Karpas-422 (cell line): ENCODE results near the gene KCNIP4. TPM values are rescaled to one million over a fixed set of nuclear protein-coding genes. Genes with fewer than 3 reads are reported as not detected.

ENCODE experiments used
- DNase-seq: peaks from one replicate; pipeline ENCODE4 v3.0.0-alpha.2; 2015
- H2AFZ ChIP-seq: fragments of 200-600 bp; sonication (generic); 2 replicates; pipeline ENCODE4 v1.6.1; 2014; ENCODE audit warnings: antibody characterized with exemption, low read length, mixed read lengths
- H3K27ac ChIP-seq: fragments of 200-600 bp; sonication (generic); 2 replicates; pipeline ENCODE4 v1.5.1; 2014; ENCODE audit warnings: mild to moderate bottlenecking, low read length, moderate library complexity
- H3K27me3 ChIP-seq: fragments of 200-600 bp; sonication (generic); 2 replicates; pipeline ENCODE4 v1.6.1; 2014; ENCODE audit warnings: low read length, mixed read lengths
- H3K36me3 ChIP-seq: fragments of 200-600 bp; sonication (generic); 2 replicates; pipeline ENCODE4 v1.6.1; 2014; ENCODE audit warnings: low read length, mixed read lengths; ENCODE audit not compliant: insufficient read depth
- H3K4me1 ChIP-seq: fragments of 200-600 bp; sonication (generic); 2 replicates; pipeline ENCODE4 v1.6.1; 2014; ENCODE audit warnings: mild to moderate bottlenecking, low read length, mixed read lengths
- H3K4me2 ChIP-seq: fragments of 200-600 bp; sonication (generic); 2 replicates; pipeline ENCODE4 v1.6.1; 2014; ENCODE audit warnings: low read length, low read depth, mild to moderate bottlenecking; ENCODE audit not compliant: poor library complexity, severe bottlenecking
- H3K4me3 ChIP-seq: fragments of 200-600 bp; sonication (generic); 2 replicates; pipeline ENCODE4 v1.5.1; 2014; ENCODE audit warnings: mild to moderate bottlenecking, antibody characterized with exemption, low read length, mixed read lengths
- H3K79me2 ChIP-seq: fragments of 200-600 bp; sonication (generic); 2 replicates; pipeline ENCODE4 v1.6.1; 2014; ENCODE audit warnings: mild to moderate bottlenecking, low read length, mixed read lengths
- H3K9ac ChIP-seq: fragments of 200-600 bp; sonication (generic); 2 replicates; pipeline ENCODE4 v1.6.0; 2014; ENCODE audit warnings: low read length
- H3K9me2 ChIP-seq: fragments of 200-600 bp; sonication (generic), shearing (Covaris generic); replicated peaks from 2 replicates; pipeline ENCODE4 v1.6.0; 2014; ENCODE audit warnings: mild to moderate bottlenecking, low read length, moderate library complexity; ENCODE audit not compliant: insufficient read depth
- H3K9me3 ChIP-seq: fragments of 300-700, 200-600 bp; sonication (generic); 2 replicates; pipeline ENCODE4 v1.6.1; 2014; ENCODE audit warnings: low read length, mixed read lengths
- H4K20me1 ChIP-seq: fragments of 200-600 bp; sonication (generic); 2 replicates; pipeline ENCODE4 v1.6.1; 2014; ENCODE audit warnings: mild to moderate bottlenecking, antibody characterized with exemption, low read length, low read depth; ENCODE audit not compliant: insufficient read depth
- total RNA-seq: library from RNA; depleted of rRNA; stranded (reverse); fragments of >200 nt; shearing (Covaris generic); gene quantifications from 2 replicates; pipeline ENCODE4 v1.2.3, GENCODE V29; 2014; ENCODE audit warnings: low replicate concordance

The KCNIP4 gene
- total RNA-seq, 1 experiment from 2014 or later = not detected

DNA sequence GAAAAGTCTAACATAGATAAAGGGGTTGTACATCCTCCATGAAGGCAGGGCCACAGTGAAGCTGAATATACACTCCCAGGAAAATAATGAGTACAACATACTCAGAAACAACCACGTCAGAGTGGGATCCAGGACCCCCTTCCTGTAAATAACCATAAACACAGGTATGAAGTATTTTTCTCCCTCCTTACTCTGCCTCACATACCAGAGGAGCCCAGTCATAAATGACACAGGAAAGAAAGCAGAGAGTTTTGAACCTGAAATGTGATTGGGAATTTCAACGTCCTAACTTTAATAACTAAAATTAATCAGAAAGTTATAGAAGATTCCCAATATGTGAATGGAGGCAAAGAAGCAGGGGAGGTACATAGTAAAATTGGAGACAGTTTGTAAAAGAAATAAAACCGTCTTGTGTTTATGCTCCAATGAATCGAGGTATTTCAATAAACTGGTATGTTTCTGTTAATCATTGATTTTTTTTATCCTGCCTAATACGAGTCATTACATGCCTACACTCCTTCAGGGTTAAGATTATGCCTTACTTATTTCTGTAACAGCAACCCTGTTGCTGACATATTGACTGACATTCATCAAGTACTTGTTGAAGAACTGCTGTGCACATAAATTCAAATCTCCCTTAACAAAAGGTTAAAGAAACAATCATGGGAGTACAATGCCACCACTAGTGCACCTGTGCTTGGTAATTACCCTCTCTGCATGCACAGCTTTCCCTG, 431.3 kb downstream of the KCNIP4 start:
- no peak overlapping the region for H2AFZ ChIP-seq

GRCh38 chr4:21514022-21514694, 434.4 kb downstream of the KCNIP4 start:
- H4K20me1 ChIP-seq = no peaks in the 10 kb centered on the region
- no peak overlapping the region for H3K4me3 ChIP-seq
- no peaks in the 10 kb centered on the region for H3K36me3 ChIP-seq
- H2AFZ ChIP-seq = no peak overlapping the region
- no peak overlapping the region for H3K9ac ChIP-seq
- H3K4me2 ChIP-seq = no peak overlapping the region
- no peaks in the 10 kb centered on the region for H3K9me2 ChIP-seq
- no peaks in the 10 kb centered on the region for H3K4me1 ChIP-seq
- H3K27me3 ChIP-seq = no peaks in the 10 kb centered on the region; the same call in 1 of the 2 replicates
- no peaks in the 10 kb centered on the region for H3K79me2 ChIP-seq
- no peak overlapping the region for H3K27ac ChIP-seq
- H3K9me3 ChIP-seq = no peaks in the 10 kb centered on the region
- no peak for DNase-seq

More for the DNA sequence above, 431.3 kb downstream of the KCNIP4 start:
- H3K4me1 ChIP-seq = no peaks in the 10 kb centered on the region
- H3K4me3 ChIP-seq = no peak overlapping the region
- no peaks in the 10 kb centered on the region for H4K20me1 ChIP-seq
- H3K27me3 ChIP-seq = no peaks in the 10 kb centered on the region; the same call in 1 of the 2 replicates
- H3K36me3 ChIP-seq = no peaks in the 10 kb centered on the region
- DNase-seq = no peak
- H3K9ac ChIP-seq = no peak overlapping the region
- H3K79me2 ChIP-seq = no peaks in the 10 kb centered on the region
- no peaks in the 10 kb centered on the region for H3K9me2 ChIP-seq
- H3K27ac ChIP-seq = no peak overlapping the region
- H3K4me2 ChIP-seq = no peak overlapping the region
- H3K9me3 ChIP-seq = no peaks in the 10 kb centered on the region

DNA sequence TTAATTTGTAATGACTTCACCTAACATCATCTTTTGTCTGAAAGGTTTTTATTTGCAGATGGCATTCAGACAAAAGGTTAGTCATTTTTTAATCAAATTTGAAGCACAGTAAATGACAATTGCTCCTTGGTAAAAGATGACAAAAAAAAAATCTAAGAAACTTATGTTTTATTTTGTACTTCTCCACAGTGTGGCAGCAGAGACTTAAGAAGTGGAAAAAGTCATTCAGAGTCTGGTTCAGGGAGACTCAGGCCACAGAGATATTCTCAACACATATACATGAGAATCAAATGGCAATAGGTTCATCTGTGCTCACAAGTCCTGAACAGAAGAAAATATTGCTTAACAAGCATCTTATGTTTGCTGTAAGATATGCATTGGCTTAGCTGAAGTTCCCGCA, 436.2 kb downstream of the KCNIP4 start:
- H3K27me3 ChIP-seq = no peaks in the 10 kb centered on the region; the same call in 1 of the 2 replicates
- no peak overlapping the region for H3K27ac ChIP-seq
- H3K9me3 ChIP-seq = no peaks in the 10 kb centered on the region

DNA sequence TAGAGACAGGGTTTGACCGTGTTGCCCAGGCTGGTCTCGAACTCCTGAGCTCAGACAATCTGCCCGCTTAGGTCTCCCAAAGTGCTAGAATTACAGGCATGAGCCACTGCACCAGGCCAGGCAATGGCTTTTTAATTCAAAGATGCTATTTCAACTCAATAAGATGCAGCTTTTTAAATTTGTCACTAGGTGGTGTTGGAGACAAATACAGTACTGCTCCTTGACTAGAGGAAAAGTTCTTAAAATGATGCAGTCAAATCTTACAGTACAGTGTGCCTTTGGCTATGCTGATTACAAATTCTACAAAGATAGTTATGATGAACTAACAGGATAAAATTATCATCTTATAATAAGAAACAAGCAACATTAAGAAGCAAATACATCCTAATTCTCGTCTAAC, 441.1 kb downstream of the KCNIP4 start:
- H3K4me2 ChIP-seq = no peak overlapping the region
- no peaks in the 10 kb centered on the region for H3K27me3 ChIP-seq
- no peaks in the 10 kb centered on the region for H3K79me2 ChIP-seq
- H3K4me1 ChIP-seq = no peaks in the 10 kb centered on the region
- H3K27ac ChIP-seq = no peak overlapping the region
- no peaks in the 10 kb centered on the region for H3K9me2 ChIP-seq
- H4K20me1 ChIP-seq = no peaks in the 10 kb centered on the region
- peak; percentile 41 for DNase-seq
- H3K36me3 ChIP-seq = no peaks in the 10 kb centered on the region
- H3K9ac ChIP-seq = no peak overlapping the region
- H2AFZ ChIP-seq = no peak overlapping the region
- no peaks in the 10 kb centered on the region for H3K9me3 ChIP-seq
- H3K4me3 ChIP-seq = no peak overlapping the region

More for the DNA sequence above, 436.2 kb downstream of the KCNIP4 start:
- DNase-seq = peak; percentile 74
- H3K36me3 ChIP-seq = no peaks in the 10 kb centered on the region
- H3K79me2 ChIP-seq = no peaks in the 10 kb centered on the region
- no peaks in the 10 kb centered on the region for H4K20me1 ChIP-seq
- no peak overlapping the region for H2AFZ ChIP-seq
- H3K9ac ChIP-seq = no peak overlapping the region
- no peaks in the 10 kb centered on the region for H3K9me2 ChIP-seq
- H3K4me2 ChIP-seq = no peak overlapping the region
- H3K4me1 ChIP-seq = no peaks in the 10 kb centered on the region
- no peak overlapping the region for H3K4me3 ChIP-seq

- Histone ChIP-seq H3K9ac (no peak overlapping the region), H3K27ac (no peak overlapping the region), H2AFZ (no peak overlapping the region), H3K9me2 (peaks cover 6% of the 10 kb centered on the region; the same call in 1 of the 2 replicates), H3K27me3 (no peaks in the 10 kb centered on the region), H3K4me1 (no peaks in the 10 kb centered on the region), H3K4me2 (no peak overlapping the region), H4K20me1 (no peaks in the 10 kb centered on the region), H3K9me3 (no peaks in the 10 kb centered on the region; the same call in 1 of the 2 replicates), H3K4me3 (no peak overlapping the region), H3K36me3 (no peaks in the 10 kb centered on the region), H3K79me2 (no peaks in the 10 kb centered on the region)
- DNase-seq = no peak
Observed at GRCh38 chr4:21490682-21491081, 457.9 kb downstream of the KCNIP4 start.

DNA sequence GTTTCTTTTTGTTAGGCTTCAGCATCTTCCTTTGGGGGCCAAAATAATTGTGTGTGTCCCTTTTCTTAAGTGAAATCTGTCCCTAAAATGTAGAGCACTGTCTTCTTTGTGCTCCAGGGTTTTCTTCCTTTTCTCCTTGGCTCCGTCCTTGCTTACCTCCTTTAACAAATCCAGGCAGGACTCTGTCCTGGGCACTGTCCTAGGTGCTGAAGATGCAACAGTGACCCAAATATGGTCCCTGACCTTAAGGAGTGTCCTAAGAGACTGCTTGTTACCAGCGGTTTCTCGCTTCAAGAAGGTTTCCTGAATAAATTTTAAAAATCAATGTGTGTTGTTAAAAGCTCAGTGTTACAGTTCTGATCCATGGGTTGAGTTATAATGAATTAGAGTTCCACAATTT, 471.8 kb downstream of the KCNIP4 start:
- no peaks in the 10 kb centered on the region for H3K4me1 ChIP-seq
- H2AFZ ChIP-seq = no peak overlapping the region
- no peak overlapping the region for H3K9ac ChIP-seq
- no peaks in the 10 kb centered on the region for H3K36me3 ChIP-seq
- H3K79me2 ChIP-seq = no peaks in the 10 kb centered on the region
- no peak overlapping the region for H3K4me2 ChIP-seq
- H3K27ac ChIP-seq = no peak overlapping the region
- H3K4me3 ChIP-seq = no peak overlapping the region
- no peaks in the 10 kb centered on the region for H3K27me3 ChIP-seq
- H3K9me2 ChIP-seq = no peaks in the 10 kb centered on the region
- DNase-seq = no peak
- no peaks in the 10 kb centered on the region for H3K9me3 ChIP-seq
- H4K20me1 ChIP-seq = no peaks in the 10 kb centered on the region

DNA sequence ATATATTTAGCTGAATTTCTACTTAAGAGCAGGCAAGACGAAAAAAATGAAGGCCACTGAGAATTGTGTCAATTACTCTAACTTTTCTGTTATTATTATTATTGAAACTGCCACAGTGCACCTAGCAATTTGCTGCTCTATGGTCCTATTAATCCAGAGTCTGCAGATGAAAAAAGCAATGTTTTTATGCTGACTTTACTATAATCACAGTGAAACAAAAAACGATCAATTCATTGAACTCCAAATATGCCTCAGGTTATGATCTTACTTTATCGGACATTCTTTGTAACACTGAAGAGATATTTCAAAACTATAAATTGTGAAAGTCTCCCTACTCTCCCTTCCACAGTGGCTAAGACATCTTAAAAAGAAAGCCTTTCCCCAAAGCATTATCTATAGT, 474.4 kb downstream of the KCNIP4 start:
- Histone ChIP-seq H4K20me1 (no peaks in the 10 kb centered on the region), H3K9ac (no peak overlapping the region), H3K27ac (no peak overlapping the region), H3K79me2 (no peaks in the 10 kb centered on the region), H3K36me3 (no peaks in the 10 kb centered on the region), H3K9me2 (no peaks in the 10 kb centered on the region), H3K9me3 (no peaks in the 10 kb centered on the region), H2AFZ (no peak overlapping the region), H3K4me2 (no peak overlapping the region), H3K27me3 (no peaks in the 10 kb centered on the region), H3K4me3 (no peak overlapping the region), H3K4me1 (no peaks in the 10 kb centered on the region)
- DNase-seq = no peak

DNA sequence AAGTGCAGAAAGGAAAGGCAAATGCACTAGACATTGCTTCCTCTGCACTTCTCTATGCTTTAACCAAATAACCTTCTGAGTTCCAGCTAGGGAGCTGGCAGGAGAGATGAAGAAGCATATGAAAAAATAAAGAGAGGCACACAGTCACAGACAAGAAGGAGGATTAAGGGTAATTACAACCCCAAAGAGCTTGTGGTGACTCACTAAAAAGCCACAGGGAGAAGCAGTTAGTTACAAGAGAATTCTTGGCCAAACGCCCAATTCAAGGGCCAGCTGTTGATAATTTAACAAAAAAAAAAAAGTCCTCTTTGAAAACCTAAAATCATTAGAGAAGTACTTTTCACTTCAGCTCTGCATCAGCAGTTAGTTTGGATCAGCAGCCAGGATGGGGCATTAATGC, 478.0 kb downstream of the KCNIP4 start:
- Histone ChIP-seq H3K36me3 (no peaks in the 10 kb centered on the region), H3K9me3 (peaks cover 4% of the 10 kb centered on the region; the same call in 1 of the 2 replicates), H3K9me2 (no peaks in the 10 kb centered on the region), H2AFZ (no peak overlapping the region), H3K4me1 (no peaks in the 10 kb centered on the region), H3K27ac (no peak overlapping the region), H3K27me3 (no peaks in the 10 kb centered on the region), H3K4me3 (no peak overlapping the region), H3K79me2 (no peaks in the 10 kb centered on the region), H4K20me1 (no peaks in the 10 kb centered on the region), H3K4me2 (no peak overlapping the region), H3K9ac (no peak overlapping the region)
- DNase-seq = no peak
